Measurements from ENCODE around the gene LYPD5.
"Not testable (repeated sequence)": the region's sequence is repeated elsewhere in the genome, so short reads cannot be mapped to it uniquely, and the experiment has no call there.

DNA sequence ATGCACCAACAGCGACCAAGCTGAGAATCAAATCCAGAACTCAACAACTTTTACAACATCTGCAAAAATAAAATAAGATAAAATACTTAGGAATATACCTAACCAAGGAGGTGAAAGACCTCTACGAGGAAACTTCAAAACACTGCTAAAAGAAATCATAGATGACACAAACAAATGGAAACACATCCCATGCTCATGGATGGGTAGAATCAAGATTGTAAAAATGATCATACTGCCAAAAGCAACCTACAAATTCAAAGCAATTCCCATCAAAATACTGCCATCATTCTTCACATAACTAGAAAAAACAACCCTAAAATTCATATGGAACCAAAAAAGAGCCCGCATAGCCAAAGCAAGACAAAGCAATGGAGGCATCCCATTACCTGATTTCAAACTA lies 21.6 kb upstream of the LYPD5 start:
- TF ChIP-seq, protein P1, sequence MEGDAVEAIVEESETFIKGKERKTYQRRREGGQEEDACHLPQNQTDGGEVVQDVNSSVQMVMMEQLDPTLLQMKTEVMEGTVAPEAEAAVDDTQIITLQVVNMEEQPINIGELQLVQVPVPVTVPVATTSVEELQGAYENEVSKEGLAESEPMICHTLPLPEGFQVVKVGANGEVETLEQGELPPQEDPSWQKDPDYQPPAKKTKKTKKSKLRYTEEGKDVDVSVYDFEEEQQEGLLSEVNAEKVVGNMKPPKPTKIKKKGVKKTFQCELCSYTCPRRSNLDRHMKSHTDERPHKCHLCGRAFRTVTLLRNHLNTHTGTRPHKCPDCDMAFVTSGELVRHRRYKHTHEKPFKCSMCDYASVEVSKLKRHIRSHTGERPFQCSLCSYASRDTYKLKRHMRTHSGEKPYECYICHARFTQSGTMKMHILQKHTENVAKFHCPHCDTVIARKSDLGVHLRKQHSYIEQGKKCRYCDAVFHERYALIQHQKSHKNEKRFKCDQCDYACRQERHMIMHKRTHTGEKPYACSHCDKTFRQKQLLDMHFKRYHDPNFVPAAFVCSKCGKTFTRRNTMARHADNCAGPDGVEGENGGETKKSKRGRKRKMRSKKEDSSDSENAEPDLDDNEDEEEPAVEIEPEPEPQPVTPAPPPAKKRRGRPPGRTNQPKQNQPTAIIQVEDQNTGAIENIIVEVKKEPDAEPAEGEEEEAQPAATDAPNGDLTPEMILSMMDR (IDR thresholded peaks at IDR 0.05; ENCODE audit: borderline replicate concordance, extremely low read depth, low read length, poor library complexity, severe bottlenecking) = not testable (repeated sequence)
- TF ChIP-seq EZH2 (IDR thresholded peaks at IDR 0.05; ENCODE audit: borderline replicate concordance, low read depth, low read length, severe bottlenecking) = not testable (repeated sequence)

Data from DND-41 (cell line).